Tibial nerve (tissue), 4 donors: ENCODE results near the gene ALS2.

ENCODE experiments used
- CTCF ChIP-seq, 5 experiments: fragments of 200-600 bp in 3 of 5; fragments of 450-650 bp in 2 of 5; sonication (generic) in 3 of 5; IDR thresholded peaks; one replicate each; pipeline ENCODE4 v1.5.1; 2016 to 2019; ENCODE audit warnings: antibody characterized with exemption in 5 of 5, mild to moderate bottlenecking in 3 of 5, moderate library complexity in 2 of 5
- EP300 ChIP-seq, 2 donors: sonication (generic); formaldehyde crosslinking; IDR thresholded peaks; one replicate each; pipeline ENCODE4 v1.6.1; 2017; ENCODE audit warnings: antibody characterized with exemption in 2 of 2, mild to moderate bottlenecking in 1 of 2
- POLR2A ChIP-seq, 2 donors: fragments of 450-650 bp; IDR thresholded peaks; one replicate each; pipeline ENCODE4 v1.6.1; 2017; ENCODE audit warnings: antibody characterized with exemption in 2 of 2, mild to moderate bottlenecking in 2 of 2, moderate library complexity in 2 of 2

GRCh38 chr2:201790989-201791388 is 10.3 kb upstream of the ALS2 start:
- TF ChIP-seq CTCF (IDR thresholded peaks at IDR 0.05) (no peak), EP300 (IDR thresholded peaks at IDR 0.05) (no peak), POLR2A (IDR thresholded peaks at IDR 0.05) (no peak)
